Measurements from ENCODE around the gene CELSR2. TPM values are rescaled to one million over a fixed set of nuclear protein-coding genes. Genes with fewer than 3 reads are reported as not detected.

The CELSR2 gene
- total RNA-seq, 1 donor from 2014 or later = 38.7 TPM

- peaks cover 20% of the 10 kb centered on the region for H3K36me3 Mint-ChIP-seq (ENCODE audit: insufficient read depth)
- no peak overlapping the region for H3K27ac Mint-ChIP-seq
- peaks cover 3% of the 10 kb centered on the region for H3K4me1 Mint-ChIP-seq (ENCODE audit: low read depth)
- no peak for TF ChIP-seq CTCF (IDR thresholded peaks at IDR 0.05; ENCODE audit: unreplicated experiment)
- DNase-seq (ENCODE audit: low spot score, unreplicated experiment) = no peak
- no peaks in the 10 kb centered on the region for H3K9me3 Mint-ChIP-seq (ENCODE audit: low read depth)
- H3K27me3 Mint-ChIP-seq = no peaks in the 10 kb centered on the region
- H3K4me3 Mint-ChIP-seq (ENCODE audit: low read depth) = no peak overlapping the region
Observed at GRCh38 chr1:109225308-109225707, 24.0 kb upstream of the CELSR2 start.

- no peaks in the 10 kb centered on the region for H3K9me3 Mint-ChIP-seq (ENCODE audit: low read depth)
- H3K4me1 Mint-ChIP-seq (ENCODE audit: low read depth) = peaks cover 3% of the 10 kb centered on the region
- no peak for DNase-seq (ENCODE audit: low spot score, unreplicated experiment)
- peak overlapping the region; percentile 74 for H3K27ac Mint-ChIP-seq
- peaks cover 22% of the 10 kb centered on the region for H3K36me3 Mint-ChIP-seq (ENCODE audit: insufficient read depth)
- H3K27me3 Mint-ChIP-seq = no peaks in the 10 kb centered on the region
- H3K4me3 Mint-ChIP-seq (ENCODE audit: low read depth) = no peak overlapping the region
- no peak for TF ChIP-seq CTCF (IDR thresholded peaks at IDR 0.05; ENCODE audit: unreplicated experiment)
Observed at GRCh38 chr1:109225711-109226445, 23.5 kb upstream of the CELSR2 start.

- H3K27me3 Mint-ChIP-seq = no peaks in the 10 kb centered on the region
Observed at GRCh38 chr1:109228167-109228566, 21.2 kb upstream of the CELSR2 start.

GRCh38 chr1:109229531-109230127 lies 19.7 kb upstream of the CELSR2 start:
- H3K36me3 Mint-ChIP-seq (ENCODE audit: insufficient read depth) = peaks cover 14% of the 10 kb centered on the region
- no peak for TF ChIP-seq CTCF (IDR thresholded peaks at IDR 0.05; ENCODE audit: unreplicated experiment)
- peaks cover 3% of the 10 kb centered on the region for H3K4me1 Mint-ChIP-seq (ENCODE audit: low read depth)
- no peak for DNase-seq (ENCODE audit: low spot score, unreplicated experiment)
- no peak overlapping the region for H3K27ac Mint-ChIP-seq
- H3K4me3 Mint-ChIP-seq (ENCODE audit: low read depth) = no peak overlapping the region
- H3K27me3 Mint-ChIP-seq = no peaks in the 10 kb centered on the region
- no peaks in the 10 kb centered on the region for H3K9me3 Mint-ChIP-seq (ENCODE audit: low read depth)

More at GRCh38 chr1:109228167-109228566, 21.2 kb upstream of the CELSR2 start:
- Mint-ChIP-seq H3K27ac (no peak overlapping the region), H3K4me1 (ENCODE audit: low read depth) (peaks cover 3% of the 10 kb centered on the region), H3K36me3 (ENCODE audit: insufficient read depth) (peaks cover 15% of the 10 kb centered on the region), H3K4me3 (ENCODE audit: low read depth) (no peak overlapping the region), H3K9me3 (ENCODE audit: low read depth) (no peaks in the 10 kb centered on the region)
- no peak for TF ChIP-seq CTCF (IDR thresholded peaks at IDR 0.05; ENCODE audit: unreplicated experiment)
- no peak for DNase-seq (ENCODE audit: low spot score, unreplicated experiment)

- Mint-ChIP-seq H3K36me3 (ENCODE audit: insufficient read depth) (peaks cover 21% of the 10 kb centered on the region), H3K27me3 (no peaks in the 10 kb centered on the region), H3K4me3 (ENCODE audit: low read depth) (no peak overlapping the region), H3K9me3 (ENCODE audit: low read depth) (no peaks in the 10 kb centered on the region), H3K4me1 (ENCODE audit: low read depth) (peaks cover 3% of the 10 kb centered on the region), H3K27ac (no peak overlapping the region)
- DNase-seq (ENCODE audit: low spot score, unreplicated experiment) = no peak
- no peak for TF ChIP-seq CTCF (IDR thresholded peaks at IDR 0.05; ENCODE audit: unreplicated experiment)
Observed at GRCh38 chr1:109231066-109231465, 18.3 kb upstream of the CELSR2 start.

Measured in progenitor cell of endocrine pancreas (in vitro differentiated cells).